HepG2 (cell line): Measurements from ENCODE around the gene MIF4GD. TPM values are rescaled to one million over a fixed set of nuclear protein-coding genes. Genes with fewer than 3 reads are reported as not detected.
A peak's percentile ranks its signal among the peaks of the same experiment; 100 is the strongest.

Experiments
- DNMT1 ChIP-seq: sonication (generic); formaldehyde crosslinking; IDR thresholded peaks from 2 replicates; pipeline ENCODE4 v1.5.1; 2020; ENCODE audit warnings: mild to moderate bottlenecking, missing genetic modification reagents
- DPF2 ChIP-seq: sonication (generic); formaldehyde crosslinking; IDR thresholded peaks from 2 replicates; pipeline ENCODE4 v1.4.0; 2020; ENCODE audit warnings: mild to moderate bottlenecking, low read depth, missing genetic modification reagents, borderline replicate concordance
- EZH2 ChIP-seq: conservative IDR thresholded peaks from 2 replicates; pipeline ENCODE4 v1.6.1; 2012; ENCODE audit warnings: mild to moderate bottlenecking, low read depth, low read length, moderate library complexity
- HNRNPL ChIP-seq: fragments of 200-400 bp; formaldehyde crosslinking; IDR thresholded peaks from 2 replicates; pipeline ENCODE4 v1.6.1; 2017; ENCODE audit warnings: mild to moderate bottlenecking, low read depth, low read length
- MXD3 ChIP-seq: IDR thresholded peaks from 2 replicates; pipeline ENCODE4 v1.6.1; 2016; ENCODE audit warnings: mild to moderate bottlenecking, missing biosample characterization, missing genetic modification reagents
- REXO4 ChIP-seq: sonication (generic); formaldehyde crosslinking; IDR thresholded peaks from 2 replicates; pipeline ENCODE4 v1.8.0; 2022; ENCODE audit warnings: missing genetic modification reagents, mild to moderate bottlenecking, borderline replicate concordance
- SNRNP70 ChIP-seq: fragments of 200-400 bp; formaldehyde crosslinking; IDR thresholded peaks from 2 replicates; pipeline ENCODE4 v1.6.1; 2017; ENCODE audit warnings: mild to moderate bottlenecking, low read depth, low read length, moderate library complexity
- SYNCRIP ChIP-seq: fragments of 200-400 bp; formaldehyde crosslinking; IDR thresholded peaks from 2 replicates; pipeline ENCODE4 v1.6.1; 2018; ENCODE audit warnings: mild to moderate bottlenecking, low read depth, low read length; ENCODE audit not compliant: insufficient read depth
- TCF7L2 ChIP-seq: IDR thresholded peaks from 2 replicates; pipeline ENCODE4 v1.6.1; 2011; ENCODE audit warnings: mild to moderate bottlenecking, low read depth, low read length, moderate library complexity
- THRA ChIP-seq: sonication (generic); formaldehyde crosslinking; IDR thresholded peaks from 2 replicates; pipeline ENCODE4 v1.4.0; 2020; ENCODE audit warnings: missing genetic modification reagents, borderline replicate concordance
- ZBTB3 ChIP-seq: sonication (generic); formaldehyde crosslinking; IDR thresholded peaks from 2 replicates; pipeline ENCODE4 v1.4.0; 2020; ENCODE audit warnings: low read depth, mild to moderate bottlenecking, moderate library complexity, missing genetic modification reagents, borderline replicate concordance
- ZBTB42 ChIP-seq: sonication (generic); formaldehyde crosslinking; IDR thresholded peaks from 2 replicates; pipeline ENCODE4 v1.5.0; 2020; ENCODE audit warnings: mild to moderate bottlenecking, missing genetic modification reagents
- ZHX2 ChIP-seq, 2 experiments: sonication (generic) in 1 of 2; formaldehyde crosslinking in 1 of 2; IDR thresholded peaks; 2 replicates each; pipeline versions ENCODE4 v1.6.1 to v1.9.0; 2014 to 2022; ENCODE audit warnings: antibody characterized with exemption in 1 of 2, borderline replicate concordance in 1 of 2, inconsistent platforms in 1 of 2, low read depth in 1 of 2, missing genetic modification reagents in 1 of 2
- ZNF260 ChIP-seq: sonication (generic); formaldehyde crosslinking; IDR thresholded peaks from 2 replicates; pipeline ENCODE4 v1.4.0; 2020; ENCODE audit warnings: missing genetic modification reagents, low read depth, mild to moderate bottlenecking, borderline replicate concordance
- ZNF33A ChIP-seq: sonication (generic); formaldehyde crosslinking; IDR thresholded peaks from 2 replicates; pipeline ENCODE4 v1.5.1; 2020; ENCODE audit warnings: missing genetic modification reagents, mild to moderate bottlenecking, moderate library complexity, borderline replicate concordance
- ZNF354B ChIP-seq: sonication (generic); formaldehyde crosslinking; IDR thresholded peaks from 2 replicates; pipeline ENCODE4 v1.8.0; 2022; ENCODE audit warnings: mild to moderate bottlenecking, missing genetic modification reagents
- ZNF484 ChIP-seq: sonication (generic); formaldehyde crosslinking; IDR thresholded peaks from 2 replicates; pipeline ENCODE4 v1.5.1; 2020; ENCODE audit warnings: mild to moderate bottlenecking, low read depth, missing genetic modification reagents, borderline replicate concordance
- ZNF543 ChIP-seq: sonication (generic); formaldehyde crosslinking; IDR thresholded peaks from 2 replicates; pipeline ENCODE4 v1.4.0; 2020; ENCODE audit warnings: mild to moderate bottlenecking, missing genetic modification reagents
- ZNF564 ChIP-seq: sonication (generic); formaldehyde crosslinking; IDR thresholded peaks from 2 replicates; pipeline ENCODE4 v1.8.1; 2023; ENCODE audit warnings: mild to moderate bottlenecking, missing genetic modification reagents
- ZSCAN21 ChIP-seq: sonication (generic); formaldehyde crosslinking; IDR thresholded peaks from 2 replicates; pipeline ENCODE4 v1.8.0; 2022; ENCODE audit warnings: mild to moderate bottlenecking, missing genetic modification reagents, moderate library complexity, borderline replicate concordance
- polyA plus RNA-seq, 8 experiments: library from polyadenylated mRNA; depleted of rRNA in 3 of 8; stranded (reverse) in 7 of 8; unstranded in 1 of 8; fragments of >200 nt; fragmentation: Illumina TruSeq in 4 of 8; extraction: Trizol in 4 of 8; gene quantifications; 2 replicates each; pipeline versions ENCODE4 v1.2.1 to v1.2.3, GENCODE V29; 2011 to 2016; ENCODE audit warnings: low read depth in 4 of 8, missing spikeins in 1 of 8, mixed read lengths in 1 of 8; ENCODE audit not compliant: insufficient read depth in 1 of 8
- total RNA-seq, 5 experiments: library from RNA; depleted of rRNA; stranded (reverse); fragments of >200 nt; fragmentation: Illumina TruSeq; extraction: Trizol; gene quantifications; 2 replicates each; pipeline ENCODE4 v1.2.3, GENCODE V29; 2016; ENCODE audit warnings: low read depth in 1 of 5

MIF4GD gene
- total and polyA plus RNA-seq, 2 of the 13 experiments (the other 11 are each of a cell fraction or from before 2014, with no cell fraction given), result 14.0 to 28.0 TPM

GRCh38 chr17:75267411-75268232, 3.4 kb downstream of the MIF4GD start (continued):
- TF ChIP-seq REXO4 (CRISPR knock-in tag) (no peak), TCF7L2 (no peak), ZBTB3 (CRISPR knock-in tag) (peak; percentile 60; the same call in 1 of the 2 replicates), SNRNP70 (no peak), ZBTB42 (CRISPR knock-in tag) (no peak), MXD3 (CRISPR knock-in tag) (peak; percentile 43; the same call in 1 of the 2 replicates), HNRNPL (no peak), ZNF354B (no peak), DPF2 (CRISPR knock-in tag) (peak; percentile 78), ZHX2 (IDR thresholded peaks at IDR 0.05; ENCODE audit: low read depth) (peak; percentile 25; the same call in 1 of the 2 replicates), ZHX2 (CRISPR knock-in tag; IDR thresholded peaks at IDR 0.05; ENCODE audit: borderline replicate concordance) (no peak), ZNF484 (CRISPR knock-in tag) (no peak), ZNF543 (CRISPR knock-in tag) (peak; percentile 15; the same call in 1 of the 2 replicates), ZNF260 (CRISPR knock-in tag) (peak; percentile 75; the same call in 1 of the 2 replicates), ZNF564 (CRISPR knock-in tag) (no peak), THRA (0 out of 2 replicates have a peak, but pooled peaks have one; percentile 52), DNMT1 (CRISPR knock-in tag) (no peak), SYNCRIP (no peak), ZSCAN21 (peak; percentile 60; the same call in 1 of the 2 replicates), ZNF33A (CRISPR knock-in tag) (no peak), EZH2 (no peak)
